SK-N-SH (cell line): ENCODE results near the gene VWDE. TPM values are rescaled to one million over a fixed set of nuclear protein-coding genes. Genes with fewer than 3 reads are reported as not detected.

Experiments
- CTCF ChIA-PET: fragments of 300-600, 350-600 bp; formaldehyde crosslinking; extraction: SDS; loops from one replicate; lab custom pipeline; 2021; lab: Yijun Ruan, JAX
- POLR2A ChIA-PET: fragments of 350-600 bp; sonication (Branson Sonifier 250); formaldehyde crosslinking; extraction: SDS; loops from one replicate; lab custom pipeline; 2020; ENCODE audit warnings: antibody characterized with exemption, inconsistent platforms; lab: Yijun Ruan, JAX
- DNase-seq: peaks from one replicate; pipeline ENCODE4 v3.0.0; 2012
- H2AFZ ChIP-seq: fragments of 200-600 bp; sonication (generic); 2 replicates; pipeline ENCODE4 v1.8.1; 2016; ENCODE audit warnings: antibody characterized with exemption, mild to moderate bottlenecking, low read depth
- H3F3A ChIP-seq: fragments of 200-600 bp; sonication (generic); replicated peaks from 2 replicates; pipeline ENCODE3; 2016; ENCODE audit warnings: antibody characterized with exemption, mild to moderate bottlenecking; ENCODE audit not compliant: insufficient read depth
- H3K27ac ChIP-seq, 2 experiments: fragments of 200-500 bp in 1 of 2; fragments of 200-600 bp in 1 of 2; sonication (Bioruptor generic) in 1 of 2; sonication (generic), shearing (Covaris generic) in 1 of 2; 2 replicates each; pipeline versions ENCODE4 v1.5.1 to v1.6.1; 2014 to 2016; ENCODE audit warnings: low read depth in 2 of 2, inconsistent platforms in 1 of 2, low read length in 1 of 2, mild to moderate bottlenecking in 1 of 2, mixed read lengths in 1 of 2
- H3K27me3 ChIP-seq: fragments of 200-600 bp; sonication (generic), shearing (Covaris generic); 2 replicates; pipeline ENCODE4 v1.6.1; 2016; ENCODE audit warnings: mixed run types; ENCODE audit not compliant: insufficient read depth
- H3K36me3 ChIP-seq, 2 experiments: fragments of 200-500 bp in 1 of 2; fragments of 200-600 bp in 1 of 2; sonication (Bioruptor generic) in 1 of 2; sonication (generic) in 1 of 2; replicated peaks in 1 of 2; 2 replicates each; pipeline versions ENCODE3 to v1.5.1; 2014 to 2016; ENCODE audit warnings: low read length in 1 of 2, mild to moderate bottlenecking in 1 of 2; ENCODE audit not compliant: insufficient read depth in 2 of 2, control insufficient read depth in 1 of 2
- H3K4me1 ChIP-seq, 2 experiments: fragments of 200-500 bp in 1 of 2; fragments of 200-600 bp in 1 of 2; sonication (Bioruptor generic) in 1 of 2; sonication (generic), shearing (Covaris generic) in 1 of 2; 2 replicates each; pipeline versions ENCODE4 v1.5.1 to v1.6.1; 2014 to 2016; ENCODE audit warnings: low read depth in 1 of 2, low read length in 1 of 2, mixed run types in 1 of 2; ENCODE audit not compliant: insufficient read depth in 2 of 2, control insufficient read depth in 1 of 2
- H3K4me2 ChIP-seq: fragments of 200-600 bp; sonication (generic), shearing (Covaris generic); 2 replicates; pipeline ENCODE4 v1.6.1; 2017; ENCODE audit warnings: mixed run types
- H3K4me3 ChIP-seq, 2 experiments: fragments of 200-500 bp in 1 of 2; fragments of 200-600 bp in 1 of 2; sonication (Bioruptor generic) in 1 of 2; sonication (generic), shearing (Covaris generic) in 1 of 2; 2 replicates each; pipeline versions ENCODE4 v1.5.1 to v1.8.1; 2014 to 2016; ENCODE audit warnings: low read depth in 2 of 2, inconsistent platforms in 1 of 2, low read length in 1 of 2, mild to moderate bottlenecking in 1 of 2, mixed read lengths in 1 of 2, moderate library complexity in 1 of 2
- H3K79me2 ChIP-seq: fragments of 200-600 bp; sonication (generic); 2 replicates; pipeline ENCODE4 v1.8.1; 2017; ENCODE audit warnings: mild to moderate bottlenecking; ENCODE audit not compliant: insufficient read depth
- H3K9ac ChIP-seq: fragments of 200-600 bp; sonication (generic); 2 replicates; pipeline ENCODE4 v1.6.1; 2017; ENCODE audit warnings: mixed run types
- H3K9me2 ChIP-seq: fragments of 200-600 bp; sonication (generic); 2 replicates; pipeline ENCODE4 v1.6.1; 2017; ENCODE audit warnings: mixed run types
- H3K9me3 ChIP-seq: fragments of 200-600 bp; sonication (generic); 2 replicates; pipeline ENCODE4 v1.6.1; 2017; ENCODE audit warnings: mixed run types, mild to moderate bottlenecking, moderate library complexity
- H4K20me1 ChIP-seq: fragments of 200-600 bp; sonication (generic); 2 replicates; pipeline ENCODE4 v1.6.1; 2017; ENCODE audit warnings: mild to moderate bottlenecking, mixed run types; ENCODE audit not compliant: insufficient read depth
- CHD2 ChIP-seq: fragments of 150-350 bp; IDR thresholded peaks from 2 replicates; pipeline ENCODE4 v1.6.1; 2018; ENCODE audit warnings: low read length; ENCODE audit not compliant: partially characterized antibody
- ELF1 ChIP-seq: IDR thresholded peaks from 2 replicates; pipeline ENCODE4 v1.4.0; 2012
- EP300 ChIP-seq, 2 experiments: IDR thresholded peaks; 2 replicates each; pipeline versions ENCODE4 v1.4.0 to v1.6.1; 2012; ENCODE audit warnings: borderline replicate concordance in 1 of 2, low read depth in 1 of 2, low read length in 1 of 2
- FOSL2 ChIP-seq: IDR thresholded peaks from 2 replicates; pipeline ENCODE4 v1.4.0; 2012; ENCODE audit warnings: low read depth, mild to moderate bottlenecking, moderate library complexity, borderline replicate concordance
- FOXJ3 ChIP-seq: sonication (generic); formaldehyde crosslinking; IDR thresholded peaks from 2 replicates; pipeline ENCODE4 v1.5.1; 2020; ENCODE audit warnings: mild to moderate bottlenecking, missing genetic modification reagents
- GATA2 ChIP-seq: sonication (generic); formaldehyde crosslinking; IDR thresholded peaks from 2 replicates; pipeline ENCODE4 v1.5.0; 2020; ENCODE audit warnings: mild to moderate bottlenecking, missing genetic modification reagents
- IRF3 ChIP-seq: fragments of 150-350 bp; IDR thresholded peaks from 2 replicates; pipeline ENCODE4 v1.6.1; 2016; ENCODE audit warnings: mild to moderate bottlenecking, low read depth, low read length
- MEF2A ChIP-seq: IDR thresholded peaks from 2 replicates; pipeline ENCODE4 v1.4.0; 2012; ENCODE audit warnings: low read depth, borderline replicate concordance
- MXI1 ChIP-seq: IDR thresholded peaks from 2 replicates; pipeline ENCODE4 v1.6.1; 2012; ENCODE audit warnings: mild to moderate bottlenecking, low read depth, low read length, improper control_type of control experiment
- POLR2AphosphoS5 ChIP-seq: IDR thresholded peaks from 2 replicates; pipeline ENCODE4 v1.6.1; 2012; ENCODE audit warnings: low read depth, low read length
- RAD21 ChIP-seq: IDR thresholded peaks from 2 replicates; pipeline ENCODE4 v1.6.1; 2012; ENCODE audit warnings: mild to moderate bottlenecking, low read length
- RCOR1 ChIP-seq: fragments of 150-350 bp; IDR thresholded peaks from 2 replicates; pipeline ENCODE4 v1.6.1; 2017; ENCODE audit warnings: antibody characterized with exemption, low read length
- REST ChIP-seq: IDR thresholded peaks from 2 replicates; pipeline ENCODE4 v1.6.1; 2012; ENCODE audit warnings: mild to moderate bottlenecking, low read depth, low read length, moderate library complexity
- SIN3A ChIP-seq: IDR thresholded peaks from 2 replicates; pipeline ENCODE4 v1.6.1; 2012; ENCODE audit warnings: low read depth, mild to moderate bottlenecking, low read length, moderate library complexity, borderline replicate concordance
- SMC3 ChIP-seq: IDR thresholded peaks from 2 replicates; pipeline ENCODE4 v1.6.1; 2012; ENCODE audit warnings: low read depth, low read length, improper control_type of control experiment
- TAF1 ChIP-seq: IDR thresholded peaks from 2 replicates; pipeline ENCODE4 v1.6.1; 2012; ENCODE audit warnings: low read depth, mild to moderate bottlenecking, low read length, moderate library complexity, borderline replicate concordance
- TEAD4 ChIP-seq: IDR thresholded peaks from 2 replicates; pipeline ENCODE4 v1.4.0; 2012; ENCODE audit warnings: mild to moderate bottlenecking, borderline replicate concordance; ENCODE audit not compliant: insufficient read depth
- USF2 ChIP-seq: fragments of 150-350 bp; IDR thresholded peaks from 2 replicates; pipeline ENCODE4 v1.6.1; 2017; ENCODE audit warnings: antibody characterized with exemption, low read length, low read depth, borderline replicate concordance
- YY1 ChIP-seq: IDR thresholded peaks from 2 replicates; pipeline ENCODE4 v1.4.0; 2012; ENCODE audit warnings: low read depth, mild to moderate bottlenecking
- WGBS: methylation state at CpG from one replicate; pipeline ENCODE4 v1.1.6; 2017; ENCODE audit warnings: low lambda C conversion rate; 5-methylcytosine and 5-hydroxymethylcytosine counted together
- polyA plus RNA-seq, 3 experiments: library from polyadenylated mRNA; depleted of rRNA; stranded (reverse); fragments of >200 nt; gene quantifications; 2 replicates each; pipeline ENCODE4 v1.2.3, GENCODE V29; 2012

Gene VWDE
- polyA plus RNA-seq, 1 of the 3 experiments (the other 2 are of a cell fraction) = not detected

GRCh38 chr7:12287901-12288300 is 115.8 kb downstream of the VWDE start:
- Histone ChIP-seq H3K27me3 (no peaks in the 10 kb centered on the region), H3K9me3 (no peaks in the 10 kb centered on the region), H3K4me1 (no peaks in the 10 kb centered on the region; a peak in 1 of 4 replicates), H3K27ac (no peak overlapping the region), H3K9ac (no peak overlapping the region), H2AFZ (no peak overlapping the region), H3F3A (no peaks in the 10 kb centered on the region), H3K9me2 (no peaks in the 10 kb centered on the region), H3K4me3 (no peak overlapping the region), H3K79me2 (no peaks in the 10 kb centered on the region), H3K4me2 (no peak overlapping the region), H3K36me3 (no peaks in the 10 kb centered on the region), H4K20me1 (no peaks in the 10 kb centered on the region)
- ChIA-PET CTCF (interaction anchor here (0.6 to 1.6 kb wide), 6 partner anchors 9 to 764 kb away, joined by 3 to 6 read pairs (median 3); no protein-coding TSS in a partner anchor), POLR2A (no interaction called here)
- TF ChIP-seq MEF2A (no peak), RAD21 (no peak), USF2 (no peak), TAF1 (no peak), ELF1 (no peak), SMC3 (no peak), RCOR1 (no peak), TEAD4 (no peak), CHD2 (no peak), POLR2AphosphoS5 (no peak), GATA2 (CRISPR knock-in tag) (no peak), FOXJ3 (no peak), REST (no peak)
- WGBS = 9% methylated on average over 1 of the region's 1 CpG
- no peak for DNase-seq

GRCh38 chr7:12281038-12281437 is 122.6 kb downstream of the VWDE start:
- Histone ChIP-seq H3K36me3 (no peaks in the 10 kb centered on the region), H4K20me1 (no peaks in the 10 kb centered on the region), H3K4me1 (no peaks in the 10 kb centered on the region), H3K27ac (no peak overlapping the region), H3K4me3 (no peak overlapping the region), H3K79me2 (no peaks in the 10 kb centered on the region), H3F3A (no peaks in the 10 kb centered on the region), H3K9ac (no peak overlapping the region), H2AFZ (no peak overlapping the region), H3K27me3 (no peaks in the 10 kb centered on the region), H3K9me3 (no peaks in the 10 kb centered on the region), H3K9me2 (no peaks in the 10 kb centered on the region), H3K4me2 (no peak overlapping the region)
- WGBS = 48% methylated on average over 1 of the region's 1 CpG
- ChIA-PET POLR2A (no interaction called here), CTCF (no interaction called here)
- DNase-seq = no peak
- no peak for TF ChIP-seq YY1
- TF ChIP-seq MXI1 = no peak
- no peak for TF ChIP-seq EP300 (IDR thresholded peaks at IDR 0.05; ENCODE audit: borderline replicate concordance in 1 of 2, low read depth in 1 of 2, low read length in 1 of 2)
- no peak for TF ChIP-seq FOSL2
- no peak for TF ChIP-seq SIN3A
- TF ChIP-seq MEF2A = no peak
- TF ChIP-seq FOXJ3 = no peak
- TF ChIP-seq IRF3 = no peak
